ENCODE measurements around the gene CRACR2B.

The CRACR2B gene

GRCh38 chr11:789943-790342 is 37.8 kb upstream of the CRACR2B start, which contains the start of gene CEND1:
Gene CEND1 (minus strand): TSS chr11:790090. CDS start chr11:788576, 1,514 bp downstream.
- H3K36me3 ChIP-seq (ENCODE audit: insufficient read depth, low read length): peaks cover 13% of the 10 kb centered on the region
- H3K4me1 ChIP-seq (ENCODE audit: control insufficient read depth, insufficient read depth, low read length): peaks cover 18% of the 10 kb centered on the region
- no peaks in the 10 kb centered on the region for H3K27me3 ChIP-seq (ENCODE audit: control insufficient read depth, insufficient read depth, low read length)
- peak within 1 kb of the TSS; percentile 42 for H3K4me3 ChIP-seq (ENCODE audit: low read length)
- H3K9ac ChIP-seq (ENCODE audit: low read depth, low read length): no peak within 1 kb of the TSS
- H3K4me2 ChIP-seq (ENCODE audit: low read length): peak within 1 kb of the TSS; percentile 29
- H3K9me3 ChIP-seq (replicated peaks; ENCODE audit: low read length): no peaks in the 10 kb centered on the region

GRCh38 chr11:790721-791564 is 36.8 kb upstream of the CRACR2B start:
- no peak overlapping the region for H3K9ac ChIP-seq (ENCODE audit: low read depth, low read length)
- peaks cover 28% of the 10 kb centered on the region for H3K4me1 ChIP-seq (ENCODE audit: control insufficient read depth, insufficient read depth, low read length)
- no peak overlapping the region for H3K4me3 ChIP-seq (ENCODE audit: low read length)
- no peaks in the 10 kb centered on the region for H3K27me3 ChIP-seq (ENCODE audit: control insufficient read depth, insufficient read depth, low read length)
- no peak overlapping the region for H3K4me2 ChIP-seq (ENCODE audit: low read length)
- H3K36me3 ChIP-seq (ENCODE audit: insufficient read depth, low read length): peaks cover 13% of the 10 kb centered on the region
- H3K9me3 ChIP-seq (replicated peaks; ENCODE audit: low read length): no peaks in the 10 kb centered on the region

GRCh38 chr11:791658-792534 is 35.8 kb upstream of the CRACR2B start:
- Histone ChIP-seq H3K4me1 (ENCODE audit: control insufficient read depth, insufficient read depth, low read length) (peaks cover 36% of the 10 kb centered on the region), H3K27me3 (ENCODE audit: control insufficient read depth, insufficient read depth, low read length) (no peaks in the 10 kb centered on the region), H3K4me3 (ENCODE audit: low read length) (no peak overlapping the region), H3K9ac (ENCODE audit: low read depth, low read length) (no peak overlapping the region), H3K4me2 (ENCODE audit: low read length) (no peak overlapping the region), H3K36me3 (ENCODE audit: insufficient read depth, low read length) (peaks cover 13% of the 10 kb centered on the region), H3K9me3 (replicated peaks; ENCODE audit: low read length) (no peaks in the 10 kb centered on the region)

GRCh38 chr11:792535-792821 is 35.2 kb upstream of the CRACR2B start:
- Histone ChIP-seq H3K4me3 (ENCODE audit: low read length) (no peak overlapping the region), H3K9ac (ENCODE audit: low read depth, low read length) (no peak overlapping the region)

GRCh38 chr11:792873-793272 is 34.8 kb upstream of the CRACR2B start:
- Histone ChIP-seq H3K4me3 (ENCODE audit: low read length) (no peak overlapping the region), H3K4me2 (ENCODE audit: low read length) (no peak overlapping the region), H3K9me3 (replicated peaks; ENCODE audit: low read length) (no peaks in the 10 kb centered on the region), H3K27me3 (ENCODE audit: control insufficient read depth, insufficient read depth, low read length) (no peaks in the 10 kb centered on the region), H3K36me3 (ENCODE audit: insufficient read depth, low read length) (peaks cover 13% of the 10 kb centered on the region), H3K4me1 (ENCODE audit: control insufficient read depth, insufficient read depth, low read length) (peaks cover 38% of the 10 kb centered on the region), H3K9ac (ENCODE audit: low read depth, low read length) (no peak overlapping the region)

More at GRCh38 chr11:792535-792821, 35.2 kb upstream of the CRACR2B start:
- Histone ChIP-seq H3K27me3 (ENCODE audit: control insufficient read depth, insufficient read depth, low read length) (no peaks in the 10 kb centered on the region), H3K4me2 (ENCODE audit: low read length) (no peak overlapping the region), H3K4me1 (ENCODE audit: control insufficient read depth, insufficient read depth, low read length) (peaks cover 38% of the 10 kb centered on the region), H3K36me3 (ENCODE audit: insufficient read depth, low read length) (peaks cover 13% of the 10 kb centered on the region), H3K9me3 (replicated peaks; ENCODE audit: low read length) (no peaks in the 10 kb centered on the region)

GRCh38 chr11:793556-793955 is 34.2 kb upstream of the CRACR2B start:
- no peak overlapping the region for H3K9ac ChIP-seq (ENCODE audit: low read depth, low read length)
- H3K4me3 ChIP-seq (ENCODE audit: low read length): no peak overlapping the region
- peaks cover 13% of the 10 kb centered on the region for H3K36me3 ChIP-seq (ENCODE audit: insufficient read depth, low read length)
- no peaks in the 10 kb centered on the region for H3K9me3 ChIP-seq (replicated peaks; ENCODE audit: low read length)
- peaks cover 42% of the 10 kb centered on the region for H3K4me1 ChIP-seq (ENCODE audit: control insufficient read depth, insufficient read depth, low read length)
- H3K4me2 ChIP-seq (ENCODE audit: low read length): no peak overlapping the region
- H3K27me3 ChIP-seq (ENCODE audit: control insufficient read depth, insufficient read depth, low read length): no peaks in the 10 kb centered on the region

- Histone ChIP-seq H3K4me2 (ENCODE audit: low read length) (peak overlapping the region; percentile 90), H3K4me1 (ENCODE audit: control insufficient read depth, insufficient read depth, low read length) (peaks cover 41% of the 10 kb centered on the region), H3K36me3 (ENCODE audit: insufficient read depth, low read length) (peaks cover 13% of the 10 kb centered on the region), H3K9ac (ENCODE audit: low read depth, low read length) (no peak overlapping the region), H3K27me3 (ENCODE audit: control insufficient read depth, insufficient read depth, low read length) (no peaks in the 10 kb centered on the region), H3K9me3 (replicated peaks; ENCODE audit: low read length) (no peaks in the 10 kb centered on the region), H3K4me3 (ENCODE audit: low read length) (no peak overlapping the region)
Observed at GRCh38 chr11:794013-794765, 33.5 kb upstream of the CRACR2B start.

- Histone ChIP-seq H3K9me3 (replicated peaks; ENCODE audit: low read length) (no peaks in the 10 kb centered on the region), H3K36me3 (ENCODE audit: insufficient read depth, low read length) (peaks cover 13% of the 10 kb centered on the region), H3K27me3 (ENCODE audit: control insufficient read depth, insufficient read depth, low read length) (no peaks in the 10 kb centered on the region), H3K4me3 (ENCODE audit: low read length) (peak overlapping the region; percentile 88), H3K4me2 (ENCODE audit: low read length) (peak overlapping the region; percentile 90), H3K9ac (ENCODE audit: low read depth, low read length) (no peak overlapping the region), H3K4me1 (ENCODE audit: control insufficient read depth, insufficient read depth, low read length) (peaks cover 35% of the 10 kb centered on the region)
Observed at GRCh38 chr11:794766-795633, 32.7 kb upstream of the CRACR2B start.

GRCh38 chr11:795634-796564 is 31.8 kb upstream of the CRACR2B start:
- Histone ChIP-seq H3K36me3 (ENCODE audit: insufficient read depth, low read length) (peaks cover 13% of the 10 kb centered on the region), H3K9me3 (replicated peaks; ENCODE audit: low read length) (no peaks in the 10 kb centered on the region), H3K4me3 (ENCODE audit: low read length) (peak overlapping the region; percentile 88), H3K4me2 (ENCODE audit: low read length) (peak overlapping the region; percentile 90), H3K9ac (ENCODE audit: low read depth, low read length) (peak overlapping the region; percentile 84), H3K4me1 (ENCODE audit: control insufficient read depth, insufficient read depth, low read length) (peaks cover 35% of the 10 kb centered on the region), H3K27me3 (ENCODE audit: control insufficient read depth, insufficient read depth, low read length) (no peaks in the 10 kb centered on the region)
